ENCODE results near the gene FYB1.
A peak's percentile ranks its signal among the peaks of the same experiment; 100 is the strongest.
"Not testable (repeated sequence)": the region's sequence is repeated elsewhere in the genome, so short reads cannot be mapped to it uniquely, and the experiment has no call there.

Gene FYB1

GRCh38 chr5:39186722-39187539, 32.4 kb downstream of the FYB1 start:
- no peak for DNase-seq

DNA sequence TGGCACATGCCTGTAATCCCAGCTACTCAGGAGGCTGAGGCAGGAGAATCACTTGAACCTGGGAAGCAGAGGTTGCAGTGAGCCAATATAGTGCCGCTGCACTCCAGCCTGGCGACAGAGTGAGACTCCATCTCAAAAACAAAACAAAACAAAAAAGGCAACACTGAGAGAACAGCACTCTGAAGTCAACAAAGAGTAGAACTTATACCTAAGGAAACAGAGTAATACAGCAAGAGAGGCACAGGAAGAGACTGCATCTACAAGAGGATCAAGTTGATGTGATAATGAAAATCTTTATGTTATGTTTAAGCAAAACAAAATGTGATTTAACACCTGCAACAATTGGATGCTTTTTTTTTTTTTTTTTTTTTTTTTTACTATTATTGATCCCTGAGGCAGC, 33.1 kb downstream of the FYB1 start:
- DNase-seq: no peak

- DNase-seq: no peak
Observed at GRCh38 chr5:39185761-39186160, 33.6 kb downstream of the FYB1 start.

DNA sequence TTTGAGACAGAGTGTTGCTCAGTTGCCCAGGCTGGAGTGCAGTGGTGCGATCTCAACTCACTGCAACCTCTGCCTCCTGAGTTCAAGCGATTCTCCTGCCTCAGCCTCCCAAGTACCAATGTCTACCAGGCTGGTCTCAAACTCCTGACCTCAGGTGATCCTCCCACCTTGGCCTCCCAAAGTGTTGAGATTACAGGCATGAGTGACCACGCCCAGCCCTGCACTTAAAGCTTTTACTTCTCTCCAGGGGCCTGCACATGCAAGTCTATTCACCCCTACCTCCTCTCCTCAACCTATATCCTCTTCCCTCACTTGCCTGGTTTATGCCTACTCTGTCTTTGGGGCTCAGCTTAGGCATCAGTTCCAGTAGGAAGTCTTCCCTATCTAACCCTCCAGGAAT, 39.8 kb downstream of the FYB1 start:
- DNase-seq: not testable (repeated sequence)

GRCh38 chr5:39178861-39179260, 40.5 kb downstream of the FYB1 start:
- no peak for DNase-seq

GRCh38 chr5:39178171-39178570, 41.2 kb downstream of the FYB1 start:
- DNase-seq: no peak

- DNase-seq: peak; percentile 32
Observed at GRCh38 chr5:39177631-39177964, 41.8 kb downstream of the FYB1 start.

- peak; percentile 50 for DNase-seq
Observed at GRCh38 chr5:39176759-39177630, 42.4 kb downstream of the FYB1 start.

DNA sequence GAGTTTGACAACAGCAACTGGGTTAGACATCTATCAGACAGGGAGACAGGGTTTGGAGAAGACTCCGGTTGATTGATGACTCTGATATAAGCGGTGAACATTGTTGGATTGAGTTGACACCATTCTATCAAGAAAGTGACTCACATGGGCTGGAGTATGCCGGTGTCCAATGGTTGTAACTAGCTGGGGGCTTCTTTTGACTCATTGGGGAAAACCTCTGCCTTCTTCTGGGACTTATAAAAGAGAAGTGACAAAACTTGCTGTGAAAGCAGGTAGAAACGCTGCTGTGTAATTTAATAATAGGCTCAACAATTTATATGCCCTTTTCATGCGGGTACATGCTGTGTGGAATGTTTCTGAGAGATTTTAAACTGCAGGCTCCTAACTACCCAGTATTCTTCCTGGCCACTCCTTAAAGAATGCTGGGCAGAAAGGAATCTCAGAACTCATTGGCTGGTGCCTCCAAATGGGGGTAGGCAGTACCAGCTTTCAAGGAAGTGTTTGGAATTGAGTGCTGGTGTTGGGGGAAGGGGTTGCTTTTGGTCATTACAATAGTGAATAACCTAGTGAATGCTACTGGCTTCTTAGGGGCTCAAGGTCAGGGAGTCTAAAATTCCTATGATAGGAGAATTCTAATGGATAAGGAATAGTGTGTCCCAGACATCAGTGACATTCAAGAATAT, 43.9 kb downstream of the FYB1 start:
- DNase-seq: no peak

DNA sequence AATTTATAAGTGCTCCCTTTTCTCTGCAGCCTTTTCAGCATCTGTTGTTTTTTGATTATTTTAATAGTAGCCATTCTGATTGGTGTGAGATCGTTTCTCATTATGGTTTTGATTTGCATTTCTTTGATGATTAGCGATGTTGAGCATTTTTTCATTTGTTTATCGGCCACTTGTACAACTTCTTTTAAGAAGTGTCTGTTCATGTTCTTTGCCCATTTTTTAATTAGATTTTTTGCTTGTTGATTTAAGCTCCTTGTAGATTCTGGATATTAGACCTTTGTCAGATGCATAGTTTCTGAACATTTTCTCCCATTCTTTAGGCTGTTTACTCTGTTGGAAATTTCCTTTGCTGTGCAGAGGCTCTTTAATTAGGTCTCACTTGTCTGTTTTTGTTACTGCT, 46.3 kb downstream of the FYB1 start:
- DNase-seq: no peak

DNA sequence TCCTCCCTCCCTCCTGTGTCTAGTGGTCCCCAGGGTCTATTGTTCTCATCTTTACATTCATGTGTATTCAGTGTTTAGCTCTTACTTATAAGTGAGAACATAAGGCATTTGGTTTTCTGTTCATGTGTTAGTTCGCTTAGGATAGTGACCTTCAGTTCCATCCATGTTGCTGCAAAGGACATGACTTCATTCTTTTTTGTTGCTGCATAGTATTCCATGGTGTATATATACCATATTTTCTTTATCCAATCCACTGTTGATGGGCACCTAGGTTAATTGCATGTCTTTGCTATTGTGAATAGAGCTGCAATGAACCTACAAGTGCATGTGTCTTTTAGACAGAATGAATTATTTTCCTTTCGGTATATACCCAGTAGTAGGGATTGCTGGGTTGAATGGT, 46.8 kb downstream of the FYB1 start:
- DNase-seq: no peak

DNA sequence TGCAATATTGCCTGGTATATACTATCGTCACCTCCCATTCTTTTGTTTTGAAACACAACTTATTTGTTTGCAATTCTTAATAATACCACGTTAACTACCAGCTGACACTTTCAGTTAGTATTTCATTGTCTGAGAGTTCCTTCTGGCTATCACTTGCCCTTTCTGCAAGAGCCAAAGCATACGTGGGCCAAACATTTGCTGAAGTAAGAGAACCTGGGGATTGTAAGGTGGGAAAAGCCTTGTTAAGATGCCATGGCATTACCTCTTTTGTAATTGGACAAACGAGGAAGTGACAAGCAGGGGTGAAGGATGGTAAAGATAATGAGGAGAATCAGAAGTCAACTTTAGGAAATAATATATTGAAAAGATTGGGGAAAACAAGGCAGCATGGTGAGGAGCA, 47.7 kb downstream of the FYB1 start:
- DNase-seq: no peak

DNA sequence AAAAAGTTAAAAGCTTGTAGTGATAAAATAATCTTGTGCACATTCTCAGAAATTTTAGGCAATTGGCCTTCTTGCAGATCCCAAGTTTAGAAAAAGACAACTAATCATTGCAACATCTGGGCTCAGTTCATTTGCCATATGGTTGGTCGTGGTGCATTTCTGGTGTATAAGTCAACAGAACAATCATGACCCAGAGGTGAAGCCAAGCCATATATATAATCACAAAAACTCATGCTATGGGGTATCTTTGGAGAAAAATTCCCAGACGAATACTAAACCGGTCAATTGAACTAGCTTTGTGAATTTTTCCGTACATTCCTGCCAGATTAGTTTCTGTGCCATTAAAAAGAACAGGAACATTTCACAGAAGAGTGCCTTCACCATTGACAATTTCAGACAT, 50.3 kb downstream of the FYB1 start:
- DNase-seq: no peak

- no peak for DNase-seq
Observed at GRCh38 chr5:39167972-39168342, 51.4 kb downstream of the FYB1 start.

DNA sequence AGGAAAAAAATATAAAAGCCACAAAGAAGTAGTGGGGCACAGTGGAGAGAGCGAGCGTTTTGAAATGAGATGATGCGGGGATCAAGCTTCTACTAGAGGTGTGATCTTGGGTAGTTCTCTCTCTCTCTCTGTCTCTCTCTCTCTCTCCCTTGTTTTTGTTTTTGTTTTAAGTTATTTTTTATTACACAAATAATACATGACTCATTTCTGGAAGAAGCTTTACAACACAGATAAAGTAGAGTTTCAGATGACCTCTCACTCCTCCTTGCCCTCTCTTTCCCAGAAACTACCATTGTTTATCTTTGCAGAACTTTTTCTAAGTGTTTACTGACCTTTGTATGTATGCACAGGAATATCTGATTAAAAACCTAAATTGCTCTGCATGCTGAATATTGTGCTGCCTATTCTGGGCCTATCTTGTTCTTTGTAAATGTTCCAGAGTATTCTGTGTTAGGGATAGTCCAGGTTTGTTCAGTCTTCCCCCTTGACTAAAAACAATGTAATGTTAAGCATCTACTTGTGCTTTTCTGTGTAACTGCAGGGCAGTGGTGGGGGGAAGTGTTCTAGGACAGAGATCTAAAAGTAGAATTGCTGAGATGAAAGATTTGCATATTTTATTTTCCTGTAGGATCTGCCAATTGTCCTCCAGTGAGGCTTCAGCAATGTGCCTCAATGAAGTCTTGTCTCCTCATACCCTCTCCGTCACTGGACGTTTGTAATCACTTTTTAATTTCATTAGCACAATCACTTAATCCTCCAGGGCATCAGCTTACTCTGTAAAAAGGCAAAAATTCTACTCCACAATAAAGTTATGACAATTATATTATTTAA, 52.0 kb downstream of the FYB1 start:
- no peak for DNase-seq

DNA sequence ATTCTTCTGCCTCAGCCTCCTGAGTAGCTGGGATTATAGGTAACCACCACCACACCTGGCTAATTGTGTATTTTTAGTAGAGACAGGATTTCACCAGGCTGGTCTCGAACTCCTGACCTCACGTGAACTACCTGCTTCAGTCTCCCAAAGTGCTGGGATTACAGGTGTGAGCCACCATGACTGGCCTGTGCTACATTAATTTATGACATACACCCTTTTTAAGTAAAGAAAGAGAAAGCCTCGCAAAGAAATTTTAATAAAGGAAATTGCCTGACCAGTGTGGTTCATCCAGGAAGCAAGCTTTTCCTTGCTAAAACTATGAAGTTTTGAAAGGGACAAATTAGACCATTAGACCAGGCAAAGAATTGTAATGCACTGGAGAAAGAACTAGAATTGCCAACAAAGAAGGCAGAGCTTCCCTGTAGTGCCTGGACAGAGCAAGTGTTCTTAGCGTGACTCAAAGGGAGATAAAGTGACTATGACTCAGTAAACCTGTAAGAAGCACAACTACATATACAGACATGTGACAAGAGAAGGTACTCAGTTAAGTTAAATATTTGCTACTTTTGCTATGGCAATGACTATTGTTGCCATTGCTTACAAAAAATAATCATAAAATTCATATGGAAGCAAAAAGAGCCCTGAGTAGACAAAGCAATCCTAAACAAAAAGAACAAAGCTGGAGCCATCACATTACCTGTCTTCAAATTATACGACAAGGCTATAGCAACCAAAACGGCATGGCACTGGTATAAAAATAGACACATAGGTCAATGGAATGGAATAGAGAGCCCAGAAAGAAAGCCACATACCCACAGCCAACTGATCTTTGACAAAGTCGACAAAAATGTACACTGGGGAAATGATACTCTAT, 54.6 kb downstream of the FYB1 start:
- DNase-seq: no peak

- peak; percentile 42 for DNase-seq
Observed at GRCh38 chr5:39164016-39164415, 55.3 kb downstream of the FYB1 start.

- DNase-seq: no peak
Observed at GRCh38 chr5:39161578-39161977, 57.8 kb downstream of the FYB1 start.

DNA sequence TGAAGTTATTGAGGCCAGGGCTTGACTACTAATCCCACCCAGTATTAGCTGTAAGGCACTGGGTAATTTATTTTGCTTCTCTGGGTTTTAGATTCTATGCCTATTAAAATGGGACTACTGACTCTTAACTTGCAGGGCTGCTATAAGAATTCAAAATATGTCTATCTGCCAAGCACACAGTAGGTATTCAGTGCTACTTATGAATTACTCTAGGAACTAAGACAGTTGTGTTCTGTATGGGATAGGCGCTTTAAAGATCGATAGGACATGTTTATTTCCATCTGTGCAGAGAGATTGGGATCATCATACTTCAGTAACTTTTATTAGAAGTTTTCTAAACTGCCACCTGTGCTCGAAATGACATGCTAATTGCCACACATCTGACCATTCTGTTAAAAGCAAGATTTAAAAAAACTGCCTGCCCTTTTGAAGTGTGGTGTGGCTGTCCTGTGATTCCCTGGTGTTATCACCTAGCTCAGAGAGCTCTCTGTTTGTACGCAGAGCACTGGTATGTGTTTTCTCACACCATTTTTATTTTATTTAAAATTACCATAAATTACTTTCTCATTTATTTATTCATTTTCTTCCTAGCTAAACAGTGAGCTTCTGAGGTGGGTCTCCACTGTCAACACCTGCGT, 58.7 kb downstream of the FYB1 start:
- DNase-seq: no peak

- DNase-seq: no peak
Observed at GRCh38 chr5:39159811-39160490, 59.4 kb downstream of the FYB1 start.

GRCh38 chr5:39158786-39159185, 60.6 kb downstream of the FYB1 start:
- no peak for DNase-seq
